Smooth muscle cell (in vitro differentiated cells): ENCODE data around the gene ANAPC15. TPM values are rescaled to one million over a fixed set of nuclear protein-coding genes. Genes with fewer than 3 reads are reported as not detected.
"Not testable (repeated sequence)": the region's sequence is repeated elsewhere in the genome, so short reads cannot be mapped to it uniquely, and the experiment has no call there.

ENCODE experiments used
- DNase-seq: peaks from one replicate; lab custom pipeline; 2025; ENCODE audit not compliant: unreplicated experiment; lab: John Stamatoyannopoulos, UW
- H2AFZ ChIP-seq: fragments of 200-600 bp; sonication (generic); 2 replicates; pipeline ENCODE4 v1.6.0; 2016; ENCODE audit warnings: antibody characterized with exemption, low read depth, mild to moderate bottlenecking
- H3F3A ChIP-seq: fragments of 200-600 bp; sonication (generic); 2 replicates; pipeline ENCODE4 v1.6.0; 2017; ENCODE audit warnings: antibody characterized with exemption, low read depth
- H3K27ac ChIP-seq: fragments of 200-600 bp; sonication (generic); 2 replicates; pipeline ENCODE4 v1.5.1; 2016; ENCODE audit warnings: low read depth, mild to moderate bottlenecking
- H3K27me3 ChIP-seq: fragments of 200-600 bp; sonication (generic); 2 replicates; pipeline ENCODE4 v1.6.1; 2016; ENCODE audit warnings: low read depth, mild to moderate bottlenecking
- H3K36me3 ChIP-seq: fragments of 200-600 bp; sonication (generic); 2 replicates; pipeline ENCODE4 v1.5.1; 2016; ENCODE audit warnings: low read depth
- H3K4me1 ChIP-seq: fragments of 200-600 bp; sonication (generic); 2 replicates; pipeline ENCODE4 v1.5.1; 2016; ENCODE audit warnings: low read depth
- H3K4me2 ChIP-seq: fragments of 200-600 bp; sonication (generic); 2 replicates; pipeline ENCODE4 v1.6.0; 2016; ENCODE audit warnings: mild to moderate bottlenecking
- H3K4me3 ChIP-seq: fragments of 200-600 bp; sonication (generic); 2 replicates; pipeline ENCODE4 v1.5.1; 2016; ENCODE audit warnings: mild to moderate bottlenecking
- H3K79me2 ChIP-seq: fragments of 200-600 bp; sonication (generic); 2 replicates; pipeline ENCODE4 v1.6.0; 2016; ENCODE audit warnings: low read depth, mild to moderate bottlenecking
- H3K9ac ChIP-seq: fragments of 200-600 bp; sonication (generic); 2 replicates; pipeline ENCODE4 v1.6.0; 2016; ENCODE audit warnings: low read depth
- H3K9me3 ChIP-seq: fragments of 200-600 bp; sonication (generic); replicated peaks from 2 replicates; pipeline ENCODE4 v1.5.1; 2016; ENCODE audit warnings: low read depth
- H4K20me1 ChIP-seq: fragments of 200-600 bp; sonication (generic); 2 replicates; pipeline ENCODE4 v1.6.0; 2016; ENCODE audit warnings: low read depth
- CTCF ChIP-seq: fragments of 200-600 bp; sonication (generic); IDR thresholded peaks from 2 replicates; pipeline ENCODE4 v1.5.1; 2017; ENCODE audit warnings: borderline replicate concordance, mild to moderate bottlenecking, antibody characterized with exemption; ENCODE audit not compliant: insufficient read depth, poor library complexity, severe bottlenecking
- WGBS: methylation state at CpG from one replicate; pipeline ENCODE4 v1.1.7; 2016; ENCODE audit warnings: low lambda C conversion rate; 5-methylcytosine and 5-hydroxymethylcytosine counted together
- polyA plus RNA-seq: library from polyadenylated mRNA; unstranded; fragments of >200 nt; fragmentation: Nextera tagmentation; extraction: Ambion mirVana; gene quantifications from 2 replicates; pipeline ENCODE4 v1.2.1, GENCODE V29; 2016
- total RNA-seq: library from RNA; depleted of rRNA; stranded (reverse); fragments of >200 nt; gene quantifications from 2 replicates; pipeline ENCODE4 v1.2.3, GENCODE V29; 2014

ANAPC15 gene
- total and polyA plus RNA-seq, 2 experiments from 2014 or later: 12.2 to 51.9 TPM

- no peaks in the 10 kb centered on the region for H3K9me3 ChIP-seq
- no peaks in the 10 kb centered on the region for H3F3A ChIP-seq
- no peaks in the 10 kb centered on the region for H3K36me3 ChIP-seq
- no peak overlapping the region for H3K9ac ChIP-seq
- TF ChIP-seq CTCF: no peak
- no peaks in the 10 kb centered on the region for H3K79me2 ChIP-seq
- WGBS: 91% methylated on average over 4 of the region's 4 CpGs
- no peak overlapping the region for H3K4me3 ChIP-seq
- no peak overlapping the region for H2AFZ ChIP-seq
- no peaks in the 10 kb centered on the region for H3K27me3 ChIP-seq
- no peak overlapping the region for H3K4me2 ChIP-seq
- no peaks in the 10 kb centered on the region for H4K20me1 ChIP-seq
- H3K4me1 ChIP-seq: no peaks in the 10 kb centered on the region
- no peak for DNase-seq
- no peak overlapping the region for H3K27ac ChIP-seq
Observed at GRCh38 chr11:72155751-72156150, 43.3 kb upstream of the ANAPC15 start.

GRCh38 chr11:72154816-72155215 lies 42.3 kb upstream of the ANAPC15 start:
- H2AFZ ChIP-seq: no peak overlapping the region
- TF ChIP-seq CTCF: no peak
- 93% methylated on average over 3 of the region's 3 CpGs for WGBS

GRCh38 chr11:72153874-72154273 lies 41.4 kb upstream of the ANAPC15 start:
- WGBS: 93% methylated on average over 5 of the region's 6 CpGs
- H2AFZ ChIP-seq, H3K4me1 ChIP-seq, H3K4me3 ChIP-seq, DNase-seq, H3K4me2 ChIP-seq, H3K9me3 ChIP-seq, H3K36me3 ChIP-seq, H3F3A ChIP-seq, H4K20me1 ChIP-seq, H3K27me3 ChIP-seq, H3K79me2 ChIP-seq, H3K27ac ChIP-seq, H3K9ac ChIP-seq: not testable (repeated sequence)

More at GRCh38 chr11:72154816-72155215, 42.3 kb upstream of the ANAPC15 start:
- H3K4me1 ChIP-seq: no peaks in the 10 kb centered on the region
- no peaks in the 10 kb centered on the region for H3K27me3 ChIP-seq
- H3K27ac ChIP-seq: no peak overlapping the region
- H3K9me3 ChIP-seq: no peaks in the 10 kb centered on the region
- no peak for DNase-seq
- no peaks in the 10 kb centered on the region for H3F3A ChIP-seq
- H3K4me3 ChIP-seq: no peak overlapping the region
- no peaks in the 10 kb centered on the region for H3K79me2 ChIP-seq
- no peaks in the 10 kb centered on the region for H4K20me1 ChIP-seq
- no peak overlapping the region for H3K9ac ChIP-seq
- no peak overlapping the region for H3K4me2 ChIP-seq
- no peaks in the 10 kb centered on the region for H3K36me3 ChIP-seq

- Histone ChIP-seq H3K36me3 (no peaks in the 10 kb centered on the region), H3K27ac (no peak overlapping the region), H3F3A (no peaks in the 10 kb centered on the region), H3K4me2 (no peak overlapping the region), H3K9me3 (no peaks in the 10 kb centered on the region), H4K20me1 (no peaks in the 10 kb centered on the region), H3K27me3 (no peaks in the 10 kb centered on the region), H3K4me3 (no peak overlapping the region), H3K79me2 (no peaks in the 10 kb centered on the region), H3K4me1 (no peaks in the 10 kb centered on the region), H3K9ac (no peak overlapping the region), H2AFZ (no peak overlapping the region)
- DNase-seq: no peak
- WGBS: 89% methylated on average over 4 of the region's 4 CpGs
- no peak for TF ChIP-seq CTCF
Observed at GRCh38 chr11:72150882-72151281, 38.4 kb upstream of the ANAPC15 start.
